Measurements from ENCODE around the gene SELENOO. TPM values are rescaled to one million over a fixed set of nuclear protein-coding genes. Genes with fewer than 3 reads are reported as not detected.

The SELENOO gene
- total RNA-seq, 2 experiments from 2014 or later = 34.0 to 44.2 TPM

DNA sequence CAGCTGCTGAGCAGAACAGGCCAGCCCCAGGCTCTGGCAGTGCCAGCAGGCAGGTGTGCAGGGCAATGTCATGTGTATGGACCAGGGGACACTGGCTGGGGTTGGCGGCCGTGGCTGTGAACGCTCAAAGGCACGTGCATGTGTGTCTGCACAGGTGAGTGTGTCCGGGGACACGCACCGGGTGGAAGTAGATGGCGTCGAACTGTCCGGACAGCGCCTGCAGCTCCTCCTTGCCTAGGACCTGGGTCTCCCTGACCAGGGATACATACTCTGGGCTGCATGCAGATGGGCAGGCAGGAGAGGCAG is 49.4 kb downstream of the SELENOO start:
- intact Hi-C loops (cut with micrococcal nuclease; ENCODE audit: unreplicated experiment) = loop anchor here (5.0 kb wide), 3 partner anchors 92 to 372 kb away; partner anchors contain the start of genes CHKB and PPP6R2
- TF ChIP-seq EZH2phosphoT487 (IDR thresholded peaks at IDR 0.05; ENCODE audit: borderline replicate concordance, low read depth, low read length) = no peak
- TF ChIP-seq, protein P1, sequence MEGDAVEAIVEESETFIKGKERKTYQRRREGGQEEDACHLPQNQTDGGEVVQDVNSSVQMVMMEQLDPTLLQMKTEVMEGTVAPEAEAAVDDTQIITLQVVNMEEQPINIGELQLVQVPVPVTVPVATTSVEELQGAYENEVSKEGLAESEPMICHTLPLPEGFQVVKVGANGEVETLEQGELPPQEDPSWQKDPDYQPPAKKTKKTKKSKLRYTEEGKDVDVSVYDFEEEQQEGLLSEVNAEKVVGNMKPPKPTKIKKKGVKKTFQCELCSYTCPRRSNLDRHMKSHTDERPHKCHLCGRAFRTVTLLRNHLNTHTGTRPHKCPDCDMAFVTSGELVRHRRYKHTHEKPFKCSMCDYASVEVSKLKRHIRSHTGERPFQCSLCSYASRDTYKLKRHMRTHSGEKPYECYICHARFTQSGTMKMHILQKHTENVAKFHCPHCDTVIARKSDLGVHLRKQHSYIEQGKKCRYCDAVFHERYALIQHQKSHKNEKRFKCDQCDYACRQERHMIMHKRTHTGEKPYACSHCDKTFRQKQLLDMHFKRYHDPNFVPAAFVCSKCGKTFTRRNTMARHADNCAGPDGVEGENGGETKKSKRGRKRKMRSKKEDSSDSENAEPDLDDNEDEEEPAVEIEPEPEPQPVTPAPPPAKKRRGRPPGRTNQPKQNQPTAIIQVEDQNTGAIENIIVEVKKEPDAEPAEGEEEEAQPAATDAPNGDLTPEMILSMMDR (conservative IDR thresholded peaks at IDR 0.05; ENCODE audit: low read length) = no peak
- ChIA-PET CTCF (ENCODE audit: unreplicated experiment) (interaction anchor here (0.6 to 1.0 kb wide), 2 partner anchors 67 to 371 kb away, joined by 3 read pairs; no protein-coding TSS in a partner anchor), POLR2A (no interaction called here)
- Histone ChIP-seq H3K27ac (ENCODE audit: low read depth, low read length, poor library complexity, severe bottlenecking) (peak overlapping the region; percentile 62), H3K9me2 (ENCODE audit: insufficient read depth, low read length) (no peaks in the 10 kb centered on the region), H3K79me2 (ENCODE audit: insufficient read depth, low read depth, low read length) (peaks cover 13% of the 10 kb centered on the region; the same call in 1 of the 2 replicates), H3K36me3 (ENCODE audit: insufficient read depth, low read length) (peaks cover 31% of the 10 kb centered on the region), H4K20me1 (ENCODE audit: insufficient read depth, low read length) (no peaks in the 10 kb centered on the region), H2AFZ (ENCODE audit: low read length) (no peak overlapping the region), H3K4me3 (ENCODE audit: low read depth, low read length, poor library complexity, severe bottlenecking) (peak overlapping the region; percentile 81), H3K9me3 (ENCODE audit: low read length) (no peaks in the 10 kb centered on the region), H3K4me2 (ENCODE audit: low read length) (peak overlapping the region; percentile 94), H3K4me1 (ENCODE audit: insufficient read depth, low read length, poor library complexity, severe bottlenecking) (peaks cover 53% of the 10 kb centered on the region)
- no TSS peak for BruUV-seq (replicated peaks)
- no peak for DNase-seq (ENCODE audit: low spot score)

DNA sequence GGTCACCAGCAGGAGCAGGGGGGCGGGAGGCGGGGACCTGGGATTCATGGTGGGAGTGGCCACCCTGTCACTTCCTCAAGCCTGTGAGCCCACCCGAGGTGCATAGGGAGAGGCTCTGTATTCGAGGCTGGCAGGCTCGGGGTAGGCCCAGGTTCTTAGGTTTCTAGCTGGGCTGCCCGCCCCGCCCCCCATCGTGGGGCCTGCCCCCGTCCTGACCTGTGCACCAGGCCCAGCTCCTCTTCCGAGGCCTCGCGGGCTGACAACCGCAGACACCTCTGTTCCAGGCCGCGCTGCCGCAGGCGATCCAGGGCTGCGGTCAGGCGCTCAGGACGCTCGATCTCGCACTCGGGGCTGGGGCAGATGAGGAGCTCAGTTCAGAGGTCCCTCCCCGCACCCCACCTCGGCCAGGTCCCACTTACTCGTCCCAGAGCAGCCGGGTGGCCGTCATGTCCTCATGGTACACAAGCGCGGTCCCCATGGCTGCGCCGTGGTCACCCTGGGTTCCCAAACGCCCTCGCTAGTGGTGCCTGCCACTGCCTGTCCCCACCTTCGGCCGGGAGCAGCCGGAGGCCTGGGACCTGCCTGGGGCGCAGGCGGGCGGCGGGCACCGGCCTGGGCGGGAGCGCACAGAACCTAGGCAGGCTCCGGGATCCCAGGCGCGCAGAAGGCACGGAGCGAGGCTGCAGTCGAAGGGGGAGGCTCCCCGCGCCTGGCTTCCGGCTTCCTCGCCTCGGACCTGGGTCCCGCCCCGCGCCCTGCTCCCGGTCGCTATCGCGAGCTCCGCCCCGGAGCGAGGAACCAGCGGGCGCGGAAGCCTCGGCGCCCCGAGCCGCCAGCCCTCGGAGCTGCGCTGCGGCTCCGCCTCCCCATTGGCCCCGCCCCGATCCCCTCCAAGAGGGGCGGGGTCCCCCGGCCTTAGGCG is 50.0 kb downstream of the SELENOO start, which contains the start of gene HDAC10:
Gene HDAC10, minus strand, starts transcription at position 711 of the 922 bp plus-strand sequence. Its CDS starts 233 bp downstream, at position 478.
- Histone ChIP-seq H3K27ac (ENCODE audit: low read depth, low read length, poor library complexity, severe bottlenecking) (peak within 1 kb of the TSS; percentile 62), H3K79me2 (ENCODE audit: insufficient read depth, low read depth, low read length) (peaks cover 8% of the 10 kb centered on the region; the same call in 1 of the 2 replicates), H3K4me2 (ENCODE audit: low read length) (peak within 1 kb of the TSS; percentile 94), H3K4me3 (ENCODE audit: low read depth, low read length, poor library complexity, severe bottlenecking) (peak within 1 kb of the TSS; percentile 81), H3K36me3 (ENCODE audit: insufficient read depth, low read length) (peaks cover 31% of the 10 kb centered on the region), H3K4me1 (ENCODE audit: insufficient read depth, low read length, poor library complexity, severe bottlenecking) (peaks cover 49% of the 10 kb centered on the region), H4K20me1 (ENCODE audit: insufficient read depth, low read length) (no peaks in the 10 kb centered on the region), H3K9me2 (ENCODE audit: insufficient read depth, low read length) (no peaks in the 10 kb centered on the region), H3K9me3 (ENCODE audit: low read length) (no peaks in the 10 kb centered on the region), H2AFZ (ENCODE audit: low read length) (peak within 1 kb of the TSS; percentile 26; the same call in 1 of the 2 replicates)
- TF ChIP-seq, protein P1 (conservative IDR thresholded peaks at IDR 0.05; ENCODE audit: low read length) = no peak
- no peak for TF ChIP-seq EZH2phosphoT487 (IDR thresholded peaks at IDR 0.05; ENCODE audit: borderline replicate concordance, low read depth, low read length)
- ChIA-PET POLR2A (interaction anchor here (1.2 kb wide), 2 partner anchors 11 to 67 kb away, joined by 3 to 5 read pairs; partner anchors contain the start of gene MAPK12), CTCF (ENCODE audit: unreplicated experiment) (interaction anchor here (0.6 to 1.0 kb wide), 2 partner anchors 67 to 370 kb away, joined by 3 read pairs; no protein-coding TSS in a partner anchor)
- intact Hi-C loops (cut with micrococcal nuclease; ENCODE audit: unreplicated experiment) = loop anchor here (5.0 kb wide), 3 partner anchors 91 to 371 kb away; partner anchors contain the start of genes CHKB and PPP6R2
- BruUV-seq (replicated peaks) = no TSS peak
- peak; percentile 91 for DNase-seq (ENCODE audit: low spot score)

Data from OCI-LY7 (cell line).